Measurements from ENCODE around the gene LTB. TPM values are rescaled to one million over a fixed set of nuclear protein-coding genes. Genes with fewer than 3 reads are reported as not detected.
"Not testable (repeated sequence)": the region's sequence is repeated elsewhere in the genome, so short reads cannot be mapped to it uniquely, and the experiment has no call there.

LTB gene
- polyA plus RNA-seq, 3 donors = 0.53 to 2.3 (median 2.2) TPM

DNA sequence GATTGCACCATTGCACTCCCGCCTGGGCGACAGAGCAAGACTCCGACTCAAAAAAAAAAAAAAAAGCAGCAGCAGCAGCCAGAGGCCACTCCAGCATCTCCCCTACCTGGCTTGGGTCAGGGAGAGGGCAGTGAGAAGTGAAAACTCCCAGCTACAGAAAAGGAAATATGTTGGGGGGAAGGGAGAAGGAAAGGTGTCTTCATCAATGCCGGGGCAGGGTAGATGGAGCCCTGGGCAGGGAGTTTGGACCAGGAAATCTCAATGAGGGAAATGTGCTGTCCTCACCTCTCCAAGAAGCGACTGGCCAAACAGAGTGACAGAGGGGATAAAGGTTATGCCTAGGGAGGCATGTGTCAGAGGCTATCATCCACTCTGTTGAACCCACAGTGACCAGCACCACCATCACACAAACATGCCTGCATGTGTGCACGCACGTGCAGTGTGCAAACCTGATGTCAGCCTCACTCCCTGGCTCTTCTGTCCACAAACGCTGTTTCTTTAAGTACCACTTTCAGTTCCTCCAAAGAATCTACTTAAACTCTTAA lies 31.9 kb upstream of the LTB start:
- no peak for DNase-seq (ENCODE audit: extremely low read depth in 1 of 11, low read depth in 9 of 11, low spot score in 4 of 11)

DNA sequence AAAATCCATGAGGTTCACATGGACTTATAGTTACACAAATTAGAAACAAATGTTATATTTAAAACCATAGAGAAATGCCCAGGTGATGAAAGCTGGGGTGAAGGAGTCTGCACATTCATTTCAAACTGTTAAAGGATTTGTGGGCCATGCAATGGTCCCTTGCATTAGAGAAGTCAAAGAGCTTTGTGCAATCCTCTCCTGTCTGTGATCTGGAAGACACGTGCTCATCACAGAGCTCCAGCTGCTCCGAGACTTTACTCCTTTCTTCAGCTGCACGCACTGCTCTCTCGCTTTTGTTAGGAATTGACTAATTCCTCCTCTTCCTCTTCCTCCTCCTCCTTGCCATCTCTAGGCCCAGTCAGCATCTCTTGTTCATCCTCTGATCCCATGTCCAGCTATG lies 28.7 kb upstream of the LTB start:
- DNase-seq (ENCODE audit: extremely low read depth in 1 of 11, low read depth in 9 of 11, low spot score in 4 of 11) = no peak

DNA sequence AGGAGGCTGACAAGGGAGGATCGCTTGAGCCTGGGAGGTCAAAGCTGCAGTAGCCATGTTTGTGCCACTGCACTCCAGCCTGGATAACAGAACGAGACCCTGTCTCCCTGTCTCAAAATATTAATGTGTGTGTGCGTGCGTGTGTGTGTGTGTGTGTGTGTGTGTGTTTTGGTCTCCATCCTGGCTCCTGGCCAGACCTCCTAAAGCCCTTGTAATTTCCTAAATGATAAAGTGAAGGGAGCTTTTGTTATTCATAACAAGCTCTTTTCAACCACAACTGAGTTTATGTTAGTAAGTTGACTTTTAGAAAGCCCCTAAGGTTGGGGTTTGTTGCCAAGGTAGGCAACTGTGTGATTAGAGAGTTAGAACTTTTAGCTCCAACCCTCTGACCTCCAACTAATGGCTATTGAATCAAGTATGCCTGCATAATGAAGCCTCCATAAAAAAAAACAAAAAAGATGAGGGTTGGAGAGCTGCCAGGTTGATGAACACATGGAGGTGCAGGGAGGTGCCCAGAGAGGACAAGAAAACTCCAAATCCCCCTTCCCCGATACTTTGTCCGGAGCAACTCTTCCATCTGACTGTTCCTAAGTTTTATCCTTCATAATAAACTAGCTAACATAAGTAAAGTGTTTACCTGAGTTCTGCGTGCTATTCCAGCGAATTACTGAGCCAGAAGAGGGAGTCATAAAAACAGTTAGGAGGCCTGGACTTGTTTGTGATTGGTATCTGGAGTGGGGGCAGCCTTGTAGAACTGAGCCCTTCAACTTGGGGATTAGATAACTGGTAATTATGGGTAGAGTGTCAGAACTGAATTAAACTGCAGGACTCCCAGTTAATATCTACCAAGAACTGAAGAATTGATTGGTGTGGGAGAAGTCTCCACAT lies 27.5 kb upstream of the LTB start:
- no peak for DNase-seq (ENCODE audit: extremely low read depth in 1 of 11, low read depth in 9 of 11, low spot score in 4 of 11)

DNA sequence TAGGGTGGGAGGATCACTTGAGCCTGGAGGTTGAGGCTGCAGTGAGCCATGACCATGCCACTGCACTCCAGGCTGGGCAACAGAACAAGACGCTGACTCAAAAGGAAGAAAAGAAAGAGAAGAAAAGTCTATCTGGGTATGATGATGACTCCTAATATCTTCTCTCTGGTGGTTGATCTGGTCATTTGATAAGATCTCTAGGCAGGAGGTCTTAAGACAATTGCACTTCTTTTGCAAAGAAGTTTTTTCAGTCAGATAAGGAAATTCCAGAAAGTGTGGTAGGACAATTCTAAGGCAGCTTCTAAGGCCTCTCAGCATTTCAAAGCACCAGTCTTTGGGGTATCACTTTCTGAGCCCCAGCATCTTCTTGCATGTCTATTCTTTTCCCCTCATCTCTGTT lies 25.1 kb upstream of the LTB start:
- no peak for DNase-seq (ENCODE audit: extremely low read depth in 1 of 11, low read depth in 9 of 11, low spot score in 4 of 11)

DNA sequence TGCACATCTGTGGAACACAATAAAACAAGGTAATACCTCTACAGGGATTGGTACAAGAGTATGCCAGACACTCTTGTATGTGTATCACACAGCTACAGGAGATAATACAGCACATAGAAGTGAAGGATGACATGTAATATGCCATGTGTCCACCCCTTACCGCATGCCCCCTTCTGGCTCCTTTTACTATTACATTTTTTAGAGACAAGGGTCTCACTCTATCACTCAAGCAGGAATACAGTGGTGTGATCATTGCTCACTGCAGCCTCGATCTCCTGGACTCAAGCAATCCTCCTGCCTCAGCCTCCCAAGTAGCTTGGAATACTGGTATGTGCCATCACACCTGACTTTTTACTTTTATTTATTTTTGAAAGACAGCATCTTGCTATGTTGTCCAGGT lies 14.8 kb upstream of the LTB start:
- DNase-seq (ENCODE audit: extremely low read depth in 1 of 11, low read depth in 9 of 11, low spot score in 4 of 11) = no peak

GRCh38 chr6:31592396-31592771 lies 10.2 kb upstream of the LTB start:
- no peak for DNase-seq (ENCODE audit: extremely low read depth in 1 of 11, low read depth in 9 of 11, low spot score in 4 of 11)

- not testable (repeated sequence) for DNase-seq (ENCODE audit: extremely low read depth in 1 of 11, low read depth in 9 of 11, low spot score in 4 of 11)
Observed at GRCh38 chr6:31590691-31591090, 8.5 kb upstream of the LTB start.

- no peak for DNase-seq (ENCODE audit: extremely low read depth in 1 of 11, low read depth in 9 of 11, low spot score in 4 of 11)
Observed at GRCh38 chr6:31588871-31589650, 6.8 kb upstream of the LTB start.

GRCh38 chr6:31587791-31588777 lies 5.9 kb upstream of the LTB start:
- no peak for DNase-seq (ENCODE audit: extremely low read depth in 1 of 11, low read depth in 9 of 11, low spot score in 4 of 11)

- DNase-seq (ENCODE audit: extremely low read depth in 1 of 11, low read depth in 9 of 11, low spot score in 4 of 11) = no peak
Observed at GRCh38 chr6:31586599-31587281, 4.5 kb upstream of the LTB start.

DNA sequence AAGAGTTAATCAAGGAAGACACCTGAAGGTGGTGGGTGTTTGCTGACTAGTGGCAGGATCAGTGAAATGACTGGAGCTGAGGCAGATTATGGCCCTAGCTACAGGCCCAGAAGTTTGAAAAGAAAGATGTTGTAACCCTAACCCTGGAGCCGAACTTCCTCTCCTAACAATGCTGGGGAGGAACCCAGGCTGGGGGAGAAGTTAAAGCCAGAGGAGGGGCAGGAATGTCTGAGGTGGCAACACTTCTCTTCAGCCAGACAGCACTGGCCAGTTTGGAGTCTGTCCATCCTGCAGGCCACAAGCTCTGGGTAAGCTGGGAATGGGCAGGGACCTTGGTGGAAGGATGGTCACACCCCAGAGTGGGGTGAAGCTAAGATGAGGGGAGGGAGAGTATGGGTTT lies 3.8 kb upstream of the LTB start, which contains the start of gene LST1:
Gene LST1 (plus strand): TSS at position 270 of the 400 bp plus-strand sequence. CDS start 1,023 bp downstream, outside the sequence.
- no peak for DNase-seq (ENCODE audit: extremely low read depth in 1 of 11, low read depth in 9 of 11, low spot score in 4 of 11)

DNA sequence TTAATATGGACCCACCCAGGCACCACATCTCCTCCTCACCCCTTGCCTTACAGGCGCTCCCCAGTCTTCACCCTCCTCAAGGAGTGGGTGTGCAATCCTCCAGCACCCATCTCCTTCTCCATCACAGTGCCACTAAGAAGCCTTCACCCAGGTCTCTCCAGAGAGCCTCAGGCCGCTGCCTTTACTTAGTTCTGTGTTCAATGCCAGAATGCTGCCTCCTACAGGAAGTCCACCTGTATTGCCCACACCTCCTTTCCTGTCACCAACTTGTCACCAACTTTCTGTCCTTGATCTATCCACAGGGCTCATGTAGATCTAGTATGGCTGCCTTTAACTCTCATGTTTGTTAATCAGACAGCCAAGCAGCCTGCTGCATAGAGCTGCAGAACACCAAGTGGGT lies 3.3 kb upstream of the LTB start:
- DNase-seq (ENCODE audit: extremely low read depth in 1 of 11, low read depth in 9 of 11, low spot score in 4 of 11) = no peak

DNA sequence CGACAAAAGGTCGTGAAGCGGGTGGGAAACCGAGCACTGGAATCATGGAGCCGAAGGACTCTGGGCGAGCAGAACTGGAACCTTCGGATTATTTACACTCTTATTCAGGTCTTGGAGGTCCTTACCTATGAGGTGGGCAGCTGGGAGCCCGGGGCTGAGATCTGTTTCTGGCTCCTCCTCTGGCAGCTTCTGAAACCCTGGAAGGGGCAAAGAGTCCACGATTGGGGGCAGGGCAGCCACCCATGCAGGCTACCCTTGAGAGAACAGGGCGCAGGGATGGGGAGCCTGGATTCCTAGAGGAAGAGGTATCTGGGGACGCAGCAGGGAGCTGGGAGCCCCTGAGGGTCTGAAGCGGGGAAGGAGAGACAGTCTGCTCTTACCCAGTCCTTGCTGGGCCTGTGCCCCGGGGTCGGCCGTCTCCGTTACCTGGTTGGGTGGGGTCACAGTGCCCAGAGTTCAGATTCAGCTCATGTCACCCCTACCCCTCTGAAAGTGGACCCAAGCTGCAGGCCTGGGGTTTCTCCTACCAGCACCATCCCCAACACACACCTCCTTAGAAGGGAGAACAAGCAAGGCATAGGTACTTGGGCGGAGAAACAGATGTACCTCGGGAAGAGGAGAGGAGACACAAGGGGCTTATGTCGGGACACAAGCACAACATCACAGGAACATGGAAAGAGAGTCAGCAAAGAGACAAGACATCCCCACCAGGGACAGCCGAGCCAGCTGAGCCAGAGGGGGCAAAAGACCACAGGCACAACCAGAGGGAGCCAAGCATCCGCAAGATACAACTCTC lies 592 bp downstream of the LTB start:
- peak in 1 of 11 donors; percentile 21 for DNase-seq (ENCODE audit: extremely low read depth in 1 of 11, low read depth in 9 of 11, low spot score in 4 of 11)

DNA sequence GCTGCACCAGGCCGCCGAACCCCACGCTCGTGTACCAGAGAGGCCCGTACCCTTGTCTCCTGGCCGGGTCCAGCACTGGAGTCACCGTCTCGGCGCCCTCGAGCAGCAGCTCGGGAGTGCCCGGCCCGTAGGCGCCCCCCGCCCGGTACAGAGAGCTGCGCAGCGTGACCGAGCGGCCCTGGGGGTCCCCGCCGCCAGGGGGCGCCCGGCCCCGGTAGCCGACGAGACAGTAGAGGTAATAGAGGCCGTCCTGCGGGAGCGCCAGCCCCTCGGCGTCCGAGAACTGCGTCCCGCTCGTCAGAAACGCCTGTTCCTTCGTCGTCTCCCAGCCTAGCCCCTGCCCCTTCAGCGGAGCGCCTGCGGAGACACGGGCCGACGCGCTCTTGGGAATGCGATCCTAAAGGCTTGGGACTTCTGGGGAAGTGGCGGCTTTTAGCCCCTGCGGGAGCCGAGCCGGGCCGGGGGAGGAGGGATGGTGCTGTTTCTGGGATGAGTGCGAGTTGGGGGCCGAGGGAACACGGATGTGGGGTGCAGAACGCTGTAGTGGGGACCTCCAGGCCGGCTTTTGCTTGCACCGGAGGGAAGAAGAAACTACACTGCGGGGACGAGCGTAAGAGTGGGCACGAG lies 1.3 kb downstream of the LTB start:
- peak; percentile 67 to 86 (median 81) for DNase-seq (ENCODE audit: extremely low read depth in 1 of 11, low read depth in 9 of 11, low spot score in 4 of 11)

- no peak for DNase-seq (ENCODE audit: extremely low read depth in 1 of 11, low read depth in 9 of 11, low spot score in 4 of 11)
Observed at GRCh38 chr6:31580438-31580740, 1.8 kb downstream of the LTB start.

GRCh38 chr6:31579546-31580437 lies 2.4 kb downstream of the LTB start:
- DNase-seq (ENCODE audit: extremely low read depth in 1 of 11, low read depth in 9 of 11, low spot score in 4 of 11) = no peak
